Breast epithelium (tissue), 3 donors: Measurements from ENCODE around the gene ASXL1.

Experiments
- POLR2A ChIP-seq: fragments of 450-650 bp; IDR thresholded peaks from one replicate; pipeline ENCODE4 v1.6.1; 2016; ENCODE audit warnings: antibody characterized with exemption, mild to moderate bottlenecking, moderate library complexity
- POLR2AphosphoS5 ChIP-seq, 3 donors: sonication (generic); formaldehyde crosslinking; IDR thresholded peaks; one replicate each; pipeline ENCODE4 v1.6.1; 2017; ENCODE audit warnings: antibody characterized with exemption in 3 of 3
- TF ChIP-seq, protein P1 (sequence below), 3 donors: fragments of 450-650 bp; IDR thresholded peaks; one replicate each; pipeline ENCODE4 v1.5.1; 2016 to 2017; ENCODE audit warnings: antibody characterized with exemption in 3 of 3, mild to moderate bottlenecking in 3 of 3, moderate library complexity in 3 of 3

DNA sequence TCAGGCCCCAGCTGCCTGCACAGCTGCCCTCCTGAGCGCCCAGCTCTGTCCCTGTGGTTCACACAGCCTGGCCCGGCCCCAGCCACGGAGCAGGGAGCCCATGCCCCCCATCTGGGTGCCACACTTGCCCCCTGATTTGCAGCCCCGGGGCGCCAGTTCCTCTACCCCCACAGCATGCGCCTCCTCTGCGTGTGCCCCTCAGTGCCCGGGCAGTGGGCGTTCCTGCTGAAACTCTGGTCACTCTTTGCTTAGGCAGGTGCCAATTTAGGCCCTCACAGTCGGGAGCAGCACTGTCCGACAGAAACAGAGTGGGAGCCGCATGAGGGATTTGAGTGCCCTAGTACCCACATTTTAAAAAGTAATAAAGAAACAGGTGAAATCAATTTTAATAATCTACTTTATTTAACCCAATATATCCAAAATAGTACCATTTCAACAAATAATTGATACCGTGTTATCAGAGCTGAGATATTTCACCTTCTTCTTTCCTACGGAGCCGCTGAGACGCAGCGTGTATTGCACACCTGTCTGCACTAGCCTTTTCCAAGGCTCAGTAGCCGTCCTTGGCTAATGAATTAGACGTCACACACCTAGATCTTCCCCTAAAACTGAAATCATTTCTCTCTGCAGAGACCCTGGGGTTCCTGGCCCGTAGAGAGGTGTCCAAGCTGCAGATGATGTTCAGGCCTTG is 106.4 kb downstream of the ASXL1 start:
- TF ChIP-seq POLR2A (no peak), POLR2AphosphoS5 (IDR thresholded peaks at IDR 0.05) (no peak)
- TF ChIP-seq, protein P1, sequence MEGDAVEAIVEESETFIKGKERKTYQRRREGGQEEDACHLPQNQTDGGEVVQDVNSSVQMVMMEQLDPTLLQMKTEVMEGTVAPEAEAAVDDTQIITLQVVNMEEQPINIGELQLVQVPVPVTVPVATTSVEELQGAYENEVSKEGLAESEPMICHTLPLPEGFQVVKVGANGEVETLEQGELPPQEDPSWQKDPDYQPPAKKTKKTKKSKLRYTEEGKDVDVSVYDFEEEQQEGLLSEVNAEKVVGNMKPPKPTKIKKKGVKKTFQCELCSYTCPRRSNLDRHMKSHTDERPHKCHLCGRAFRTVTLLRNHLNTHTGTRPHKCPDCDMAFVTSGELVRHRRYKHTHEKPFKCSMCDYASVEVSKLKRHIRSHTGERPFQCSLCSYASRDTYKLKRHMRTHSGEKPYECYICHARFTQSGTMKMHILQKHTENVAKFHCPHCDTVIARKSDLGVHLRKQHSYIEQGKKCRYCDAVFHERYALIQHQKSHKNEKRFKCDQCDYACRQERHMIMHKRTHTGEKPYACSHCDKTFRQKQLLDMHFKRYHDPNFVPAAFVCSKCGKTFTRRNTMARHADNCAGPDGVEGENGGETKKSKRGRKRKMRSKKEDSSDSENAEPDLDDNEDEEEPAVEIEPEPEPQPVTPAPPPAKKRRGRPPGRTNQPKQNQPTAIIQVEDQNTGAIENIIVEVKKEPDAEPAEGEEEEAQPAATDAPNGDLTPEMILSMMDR (IDR thresholded peaks at IDR 0.05) = no peak
